ENCODE measurements around the gene SORCS2. TPM values are rescaled to one million over a fixed set of nuclear protein-coding genes. Genes with fewer than 3 reads are reported as not detected.

The SORCS2 gene
- total and polyA plus RNA-seq, 2 donors (not counting 1 experiment from before 2014, with no cell fraction given) = not detected

DNA sequence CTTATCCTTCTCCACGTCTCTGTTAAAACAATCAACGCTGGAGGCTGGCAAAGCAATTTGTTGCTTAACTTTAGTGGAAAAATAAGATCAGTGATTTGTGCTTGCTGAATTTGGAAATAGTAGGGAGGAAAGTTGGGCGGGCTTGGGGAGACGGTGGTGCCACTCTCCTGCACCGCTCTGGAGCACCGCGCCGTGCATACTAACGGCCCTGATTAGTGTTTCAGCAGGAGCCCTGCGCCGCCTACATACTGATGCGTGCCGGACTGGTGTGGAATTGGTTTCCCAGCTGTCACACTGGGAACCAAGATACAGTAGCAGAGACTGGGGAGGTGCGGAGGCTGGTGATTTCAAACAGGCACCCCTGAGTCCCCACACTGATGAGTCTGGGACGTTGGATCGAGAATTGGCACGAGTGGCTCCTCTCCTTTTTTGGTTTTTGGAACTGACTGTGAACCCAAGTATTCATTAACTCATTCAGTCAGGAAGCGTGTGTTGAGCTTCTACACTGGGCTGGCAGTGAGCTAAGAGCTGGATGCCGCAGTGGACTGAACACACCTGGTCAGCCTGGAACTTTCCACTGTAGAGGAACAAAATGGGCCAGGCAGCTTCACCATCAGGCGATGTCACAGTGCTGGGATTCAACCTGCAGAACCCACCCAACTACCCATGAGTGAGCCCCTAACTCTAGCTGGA lies 271.4 kb downstream of the SORCS2 start:
- Histone ChIP-seq H3K4me1 (ENCODE audit: control insufficient read depth in 2 of 2, insufficient read depth in 2 of 2, low read length in 2 of 2) (no peaks in the 10 kb centered on the region), H3K27ac (ENCODE audit: low read length in 2 of 2) (no peak overlapping the region), H3K9me3 (ENCODE audit: control extremely low read depth in 1 of 3, control insufficient read depth in 2 of 3, insufficient read depth in 1 of 3, low read length in 2 of 3) (peaks cover 0 to 23% (median 0%) of the 10 kb centered on the region in 3 donors), H3K36me3 (replicated peaks in 1 of 2; ENCODE audit: control extremely low read depth in 1 of 2, control insufficient read depth in 1 of 2, extremely low read depth in 1 of 2, insufficient read depth in 2 of 2, low read length in 1 of 2) (no peaks in the 10 kb centered on the region), H3K27me3 (replicated peaks in 1 of 4; ENCODE audit: control extremely low read depth in 1 of 4, control insufficient read depth in 3 of 4, insufficient read depth in 4 of 4, low read length in 3 of 4) (no peaks in the 10 kb centered on the region), H3K79me2 (ENCODE audit: control insufficient read depth, insufficient read depth, low read length) (no peaks in the 10 kb centered on the region), H2AFZ (ENCODE audit: insufficient read depth, low read depth, low read length, poor library complexity, severe bottlenecking) (no peak overlapping the region), H3K9ac (ENCODE audit: low read length) (no peak overlapping the region), H3K4me2 (replicated peaks; ENCODE audit: low read depth, low read length, poor library complexity, severe bottlenecking) (no peak overlapping the region), H3K4me3 (ENCODE audit: control extremely low read depth in 1 of 5, extremely low read depth in 1 of 5, insufficient read depth in 1 of 5, low read depth in 2 of 5, low read length in 4 of 5) (no peak overlapping the region), H4K20me1 (ENCODE audit: control insufficient read depth, insufficient read depth, low read length, poor library complexity, severe bottlenecking) (no peaks in the 10 kb centered on the region)
- ATAC-seq (ENCODE audit: low read depth) (no peak), DNase-seq (no peak)
- no peak for TF ChIP-seq EZH2 (IDR thresholded peaks at IDR 0.05; ENCODE audit: borderline replicate concordance, insufficient read depth, low read depth, low read length, poor library complexity, severe bottlenecking)
- TF ChIP-seq, protein P1, sequence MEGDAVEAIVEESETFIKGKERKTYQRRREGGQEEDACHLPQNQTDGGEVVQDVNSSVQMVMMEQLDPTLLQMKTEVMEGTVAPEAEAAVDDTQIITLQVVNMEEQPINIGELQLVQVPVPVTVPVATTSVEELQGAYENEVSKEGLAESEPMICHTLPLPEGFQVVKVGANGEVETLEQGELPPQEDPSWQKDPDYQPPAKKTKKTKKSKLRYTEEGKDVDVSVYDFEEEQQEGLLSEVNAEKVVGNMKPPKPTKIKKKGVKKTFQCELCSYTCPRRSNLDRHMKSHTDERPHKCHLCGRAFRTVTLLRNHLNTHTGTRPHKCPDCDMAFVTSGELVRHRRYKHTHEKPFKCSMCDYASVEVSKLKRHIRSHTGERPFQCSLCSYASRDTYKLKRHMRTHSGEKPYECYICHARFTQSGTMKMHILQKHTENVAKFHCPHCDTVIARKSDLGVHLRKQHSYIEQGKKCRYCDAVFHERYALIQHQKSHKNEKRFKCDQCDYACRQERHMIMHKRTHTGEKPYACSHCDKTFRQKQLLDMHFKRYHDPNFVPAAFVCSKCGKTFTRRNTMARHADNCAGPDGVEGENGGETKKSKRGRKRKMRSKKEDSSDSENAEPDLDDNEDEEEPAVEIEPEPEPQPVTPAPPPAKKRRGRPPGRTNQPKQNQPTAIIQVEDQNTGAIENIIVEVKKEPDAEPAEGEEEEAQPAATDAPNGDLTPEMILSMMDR (IDR thresholded peaks at IDR 0.05) = no peak
- Mint-ChIP-seq H3K27me3 (peaks cover 3% of the 10 kb centered on the region), H3K4me1 (no peaks in the 10 kb centered on the region), H3K27ac (no peak overlapping the region), H3K9me3 (ENCODE audit: insufficient read depth) (no peaks in the 10 kb centered on the region), H3K4me3 (no peak overlapping the region)
- 91% methylated on average over 16 of the region's 20 CpGs for WGBS (ENCODE audit: insufficient coverage)
- POLR2A ChIA-PET = no interaction called here
- intact Hi-C loops (cut with micrococcal nuclease) = no loop called here
- CTCF ChIA-PET = no interaction called here

DNA sequence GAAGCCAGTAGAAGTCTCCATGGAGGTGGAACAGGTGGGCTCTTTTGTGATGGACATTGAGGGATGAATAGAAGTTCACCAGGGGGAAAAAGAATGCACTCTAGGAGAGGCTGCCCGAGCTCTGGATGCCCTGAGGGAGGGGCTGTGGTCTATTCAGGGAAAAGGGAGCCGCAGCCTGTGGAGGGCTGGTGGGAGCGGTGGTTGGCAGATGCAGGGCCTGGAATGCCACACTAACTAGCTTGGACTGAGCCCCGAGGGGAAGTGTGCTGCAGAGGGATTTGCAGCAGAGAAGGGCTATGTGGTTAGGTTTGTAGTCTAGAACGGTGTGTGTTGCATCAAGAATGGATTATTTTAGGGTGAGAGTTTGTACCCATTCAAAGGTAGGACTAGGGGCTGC lies 271.9 kb downstream of the SORCS2 start:
- no peak overlapping the region for H3K27ac Mint-ChIP-seq
- 74% methylated on average over 5 of the region's 5 CpGs for WGBS (ENCODE audit: insufficient coverage)

More for the DNA sequence above, 271.9 kb downstream of the SORCS2 start:
- no peaks in the 10 kb centered on the region for H3K79me2 ChIP-seq (ENCODE audit: control insufficient read depth, insufficient read depth, low read length)
- Mint-ChIP-seq H3K27me3 (peaks cover 3% of the 10 kb centered on the region), H3K4me3 (no peak overlapping the region), H3K4me1 (no peaks in the 10 kb centered on the region), H3K9me3 (ENCODE audit: insufficient read depth) (no peaks in the 10 kb centered on the region)
- no peak overlapping the region for H3K27ac ChIP-seq (ENCODE audit: low read length in 2 of 2)
- peaks cover 0 to 19% (median 0%) of the 10 kb centered on the region in 3 donors for H3K9me3 ChIP-seq (ENCODE audit: control extremely low read depth in 1 of 3, control insufficient read depth in 2 of 3, insufficient read depth in 1 of 3, low read length in 2 of 3)
- no peaks in the 10 kb centered on the region for H3K4me1 ChIP-seq (ENCODE audit: control insufficient read depth in 2 of 2, insufficient read depth in 2 of 2, low read length in 2 of 2)
- H2AFZ ChIP-seq (ENCODE audit: insufficient read depth, low read depth, low read length, poor library complexity, severe bottlenecking) = no peak overlapping the region
- ATAC-seq (ENCODE audit: low read depth) = no peak
- H3K27me3 ChIP-seq (replicated peaks in 1 of 4; ENCODE audit: control extremely low read depth in 1 of 4, control insufficient read depth in 3 of 4, insufficient read depth in 4 of 4, low read length in 3 of 4) = no peaks in the 10 kb centered on the region
- CTCF ChIA-PET = no interaction called here
- no peak for DNase-seq
- H4K20me1 ChIP-seq (ENCODE audit: control insufficient read depth, insufficient read depth, low read length, poor library complexity, severe bottlenecking) = no peaks in the 10 kb centered on the region
- TF ChIP-seq EZH2 (IDR thresholded peaks at IDR 0.05; ENCODE audit: borderline replicate concordance, insufficient read depth, low read depth, low read length, poor library complexity, severe bottlenecking) = no peak
- TF ChIP-seq, protein P1 (IDR thresholded peaks at IDR 0.05) = no peak
- no peak overlapping the region for H3K4me3 ChIP-seq (ENCODE audit: control extremely low read depth in 1 of 5, extremely low read depth in 1 of 5, insufficient read depth in 1 of 5, low read depth in 2 of 5, low read length in 4 of 5)
- H3K9ac ChIP-seq (ENCODE audit: low read length) = no peak overlapping the region
- H3K4me2 ChIP-seq (replicated peaks; ENCODE audit: low read depth, low read length, poor library complexity, severe bottlenecking) = no peak overlapping the region
- intact Hi-C loops (cut with micrococcal nuclease) = no loop called here
- POLR2A ChIA-PET = no interaction called here
- H3K36me3 ChIP-seq (replicated peaks in 1 of 2; ENCODE audit: control extremely low read depth in 1 of 2, control insufficient read depth in 1 of 2, extremely low read depth in 1 of 2, insufficient read depth in 2 of 2, low read length in 1 of 2) = no peaks in the 10 kb centered on the region
